CD4-positive, alpha-beta memory T cell (primary cell): ENCODE data around the gene BTG1. TPM values are rescaled to one million over a fixed set of nuclear protein-coding genes. Genes with fewer than 3 reads are reported as not detected.
A peak's percentile ranks its signal among the peaks of the same experiment; 100 is the strongest.
"Not testable (repeated sequence)": the region's sequence is repeated elsewhere in the genome, so short reads cannot be mapped to it uniquely, and the experiment has no call there.

Experiments used
- CTCF ChIA-PET: fragments of 350-600 bp; sonication (Branson Sonifier 250); formaldehyde crosslinking; loops from one replicate; lab custom pipeline; 2021; ENCODE audit warnings: inconsistent platforms; ENCODE audit not compliant: partially characterized antibody; lab: Charles Lee
- POLR2A ChIA-PET: fragments of 350-600 bp; sonication (Branson Sonifier 250); formaldehyde crosslinking; loops from one replicate; lab custom pipeline; 2021; ENCODE audit not compliant: partially characterized antibody; lab: Charles Lee
- DNase-seq, 5 donors: peaks; one replicate each; pipeline versions ENCODE4 v3.0.0 to v3.0.0-alpha.2; 2020 to 2022; ENCODE audit warnings: mixed read lengths in 1 of 5
- H3K27ac ChIP-seq: one replicate; pipeline ENCODE4 v1.7.0; 2013; ENCODE audit warnings: low read depth, low read length
- H3K27me3 ChIP-seq: 2 replicates; pipeline ENCODE4 v1.7.0; 2013; ENCODE audit warnings: mild to moderate bottlenecking, low read length, moderate library complexity; ENCODE audit not compliant: insufficient read depth
- H3K36me3 ChIP-seq: 2 replicates; pipeline ENCODE4 v1.7.0; 2013; ENCODE audit warnings: mild to moderate bottlenecking, low read length, moderate library complexity; ENCODE audit not compliant: insufficient read depth
- H3K4me1 ChIP-seq: 2 replicates; pipeline ENCODE4 v1.7.0; 2013; ENCODE audit warnings: mild to moderate bottlenecking, low read length, moderate library complexity; ENCODE audit not compliant: insufficient read depth
- H3K4me3 ChIP-seq, 2 donors: one replicate each; pipeline ENCODE4 v1.7.0; 2013; ENCODE audit warnings: low read length in 2 of 2, mild to moderate bottlenecking in 1 of 2
- H3K9me3 ChIP-seq, 2 donors: one replicate each; pipeline ENCODE4 v1.7.0; 2013; ENCODE audit warnings: low read length in 2 of 2, control low read depth in 1 of 2; ENCODE audit not compliant: control insufficient read depth in 1 of 2
- H3K27ac Mint-ChIP-seq, 7 donors: one replicate each; pipeline ENCODE4 v1.8.0; 2020 to 2021; ENCODE audit warnings: mixed read lengths in 7 of 7, mild to moderate bottlenecking in 6 of 7, inconsistent platforms in 3 of 7, moderate library complexity in 3 of 7
- H3K27me3 Mint-ChIP-seq, 2 donors: one replicate each; pipeline ENCODE4 v1.8.0; 2020 to 2021; ENCODE audit warnings: mixed read lengths in 2 of 2
- H3K36me3 Mint-ChIP-seq, 2 donors: one replicate each; pipeline ENCODE4 v1.8.0; 2020 to 2021; ENCODE audit warnings: mixed read lengths in 2 of 2, inconsistent platforms in 1 of 2, mild to moderate bottlenecking in 1 of 2
- H3K4me1 Mint-ChIP-seq, 4 donors: one replicate each; pipeline ENCODE4 v1.8.0; 2020 to 2021; ENCODE audit warnings: mixed read lengths in 4 of 4, mild to moderate bottlenecking in 1 of 4
- H3K4me3 Mint-ChIP-seq, 8 donors: one replicate each; pipeline ENCODE4 v1.8.0; 2020 to 2021; ENCODE audit warnings: mixed read lengths in 8 of 8, mild to moderate bottlenecking in 7 of 8, moderate library complexity in 6 of 8, inconsistent platforms in 3 of 8
- H3K9me3 Mint-ChIP-seq, 8 donors: one replicate each; pipeline ENCODE4 v1.8.0; 2020 to 2021; ENCODE audit warnings: mixed read lengths in 8 of 8, mild to moderate bottlenecking in 5 of 8, inconsistent platforms in 3 of 8, moderate library complexity in 1 of 8
- intact Hi-C: fragments of 100-400 bp; cut with micrococcal nuclease; formaldehyde crosslinking; loops from one replicate; pipeline ENCODE4 v1.15.1; 2023
- polyA plus RNA-seq, 2 donors: library from polyadenylated mRNA; unstranded; fragments of 300-500 nt; fragmentation: Illumina TruSeq; gene quantifications; one replicate each; pipeline ENCODE4 v1.2.3, GENCODE V29; 2021
- total RNA-seq, 2 experiments: library from RNA; stranded (reverse); gene quantifications; one replicate each; pipeline ENCODE4 v1.2.3, GENCODE V29; 2021

Gene BTG1
- total and polyA plus RNA-seq, 4 experiments from 2014 or later: 339 to 765 (median 450) TPM

DNA sequence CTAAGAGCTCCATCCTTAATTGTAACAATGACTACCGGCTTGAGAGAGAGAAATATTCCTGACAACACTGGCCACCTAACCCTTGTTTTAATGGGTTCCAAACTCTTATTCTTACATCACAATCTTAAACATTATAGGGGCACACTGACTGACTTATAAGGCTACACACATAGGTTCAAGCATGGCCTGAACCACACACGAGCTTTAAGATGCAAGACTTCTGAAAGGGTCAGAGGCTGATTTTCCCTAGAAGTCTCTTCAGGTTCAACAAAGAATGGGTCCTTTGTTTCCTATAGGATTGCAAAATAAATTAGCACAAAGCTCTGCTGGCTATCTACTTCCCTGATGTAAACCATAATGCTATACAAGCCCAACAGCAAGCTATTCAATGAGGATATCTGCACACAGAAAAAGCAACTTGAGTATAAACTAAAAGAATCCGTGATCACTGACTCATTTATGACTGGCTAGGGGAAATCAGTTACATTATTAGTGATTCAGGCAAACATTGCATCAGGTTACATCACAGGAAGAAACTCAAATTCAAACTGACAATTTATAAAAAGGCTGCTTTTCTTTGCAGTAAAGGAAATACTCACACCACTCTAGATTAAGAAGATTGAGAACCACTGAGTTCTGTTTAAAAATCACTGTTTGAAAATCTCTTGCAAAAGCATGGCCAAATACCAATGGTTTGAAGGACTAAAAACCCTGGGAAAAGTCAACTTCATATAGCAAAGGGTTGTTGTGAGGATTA, 8.5 kb downstream of the BTG1 start:
- peak overlapping the region; percentile 86 for H3K27ac ChIP-seq
- H3K36me3 ChIP-seq: peaks cover 7% of the 10 kb centered on the region
- ChIA-PET POLR2A (interaction anchor here (0.6 to 12.1 kb wide), 60 partner anchors 7 to 574 kb away, joined by 3 to 441 read pairs (median 5); partner anchors contain the start of gene BTG1), CTCF (interaction anchor here (0.6 to 9.6 kb wide), 12 partner anchors 7 to 433 kb away, joined by 3 to 59 read pairs (median 6); partner anchors contain the start of gene BTG1)
- H3K9me3 ChIP-seq: no peaks in the 10 kb centered on the region
- intact Hi-C loops: loop anchor here (1.0 kb wide), 1 partner anchor 103 kb away; no protein-coding TSS in a partner anchor
- no peak for DNase-seq
- H3K4me1 ChIP-seq: peaks cover 52% of the 10 kb centered on the region
- Mint-ChIP-seq H3K9me3 (peaks cover 0 to 4% (median 0%) of the 10 kb centered on the region in 8 donors), H3K4me1 (peaks cover 43 to 59% (median 49%) of the 10 kb centered on the region in 4 donors), H3K27me3 (no peaks in the 10 kb centered on the region), H3K27ac (peak overlapping the region; percentile 83 to 100 (median 99)), H3K4me3 (peak overlapping the region; percentile 87 to 100 (median 100)), H3K36me3 (peaks cover 42 to 87% of the 10 kb centered on the region in 2 donors)
- peak overlapping the region; percentile 83 to 89 for H3K4me3 ChIP-seq
- no peaks in the 10 kb centered on the region for H3K27me3 ChIP-seq

DNA sequence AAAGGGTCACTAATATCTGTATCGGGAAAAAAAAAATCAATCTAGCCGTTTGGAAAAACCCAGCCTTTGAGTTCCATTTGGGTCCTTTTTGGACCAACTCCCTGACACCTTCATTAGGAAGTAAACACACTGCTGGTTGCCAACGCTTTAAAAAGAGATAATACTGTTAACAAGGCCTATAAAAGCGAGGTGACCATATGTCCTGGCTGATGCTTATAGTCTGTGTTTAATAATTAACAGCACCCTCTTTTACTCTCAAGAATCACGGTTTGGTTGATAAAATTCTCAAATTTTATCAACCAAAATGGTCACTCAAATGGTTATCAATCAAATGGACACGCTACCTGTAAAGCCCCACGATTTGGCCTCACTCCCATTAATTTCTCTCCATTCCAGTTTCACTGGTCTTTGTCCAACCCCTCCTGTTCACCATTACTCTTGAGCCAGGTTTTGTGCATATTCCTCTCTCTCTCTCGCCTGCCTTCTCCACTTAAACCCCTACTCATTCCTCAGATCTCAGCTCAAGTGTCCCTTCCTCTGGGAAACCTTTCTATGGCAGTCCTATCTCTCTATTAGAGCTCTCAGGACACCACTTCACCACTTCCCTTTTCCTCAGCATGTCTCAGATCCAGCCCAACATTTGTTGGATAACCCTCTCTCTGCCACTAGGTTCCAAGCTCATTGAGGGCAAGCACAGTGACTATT, 9.5 kb downstream of the BTG1 start:
- Histone ChIP-seq H3K4me1 (peaks cover 62% of the 10 kb centered on the region), H3K27ac (peak overlapping the region; percentile 86), H3K9me3 (no peaks in the 10 kb centered on the region), H3K4me3 (peak overlapping the region; percentile 83 to 89), H3K36me3 (peaks cover 2% of the 10 kb centered on the region), H3K27me3 (no peaks in the 10 kb centered on the region)
- peaks cover 0 to 4% (median 0%) of the 10 kb centered on the region in 8 donors for H3K9me3 Mint-ChIP-seq
- H3K36me3 Mint-ChIP-seq: peaks cover 33 to 86% of the 10 kb centered on the region in 2 donors
- ChIA-PET CTCF (interaction anchor here (1.0 to 9.6 kb wide), 12 partner anchors 8 to 325 kb away, joined by 3 to 59 read pairs (median 6); partner anchors contain the start of gene BTG1), POLR2A (interaction anchor here (0.7 to 12.1 kb wide), 45 partner anchors 8 to 573 kb away, joined by 3 to 441 read pairs (median 5); partner anchors contain the start of gene BTG1)
- peak overlapping the region; percentile 87 to 100 (median 100) for H3K4me3 Mint-ChIP-seq
- no peaks in the 10 kb centered on the region for H3K27me3 Mint-ChIP-seq
- no peak for DNase-seq
- peak overlapping the region; percentile 83 to 100 (median 99) for H3K27ac Mint-ChIP-seq
- intact Hi-C loops: no loop called here
- peaks cover 51 to 69% (median 58%) of the 10 kb centered on the region in 4 donors for H3K4me1 Mint-ChIP-seq

GRCh38 chr12:92135541-92135940, 10.1 kb downstream of the BTG1 start:
- H3K27me3 Mint-ChIP-seq, H3K9me3 ChIP-seq, H3K9me3 Mint-ChIP-seq, H3K36me3 ChIP-seq, H3K27me3 ChIP-seq, DNase-seq: not testable (repeated sequence)
- Histone ChIP-seq H3K4me1 (peaks cover 68% of the 10 kb centered on the region), H3K4me3 (peak overlapping the region in 1 of 2 donors; percentile 83), H3K27ac (peak overlapping the region; percentile 86)
- peaks cover 26 to 83% of the 10 kb centered on the region in 2 donors for H3K36me3 Mint-ChIP-seq
- peak overlapping the region; percentile 87 to 100 (median 100) for H3K4me3 Mint-ChIP-seq
- peaks cover 55 to 73% (median 64%) of the 10 kb centered on the region in 4 donors for H3K4me1 Mint-ChIP-seq
- ChIA-PET POLR2A (interaction anchor here (0.7 to 12.1 kb wide), 21 partner anchors 9 to 573 kb away, joined by 3 to 441 read pairs (median 7); partner anchors contain the start of gene BTG1), CTCF (interaction anchor here (1.0 to 9.6 kb wide), 8 partner anchors 9 to 324 kb away, joined by 3 to 59 read pairs (median 16); partner anchors contain the start of gene BTG1)
- H3K27ac Mint-ChIP-seq: peak overlapping the region; percentile 78 to 100 (median 95)
- intact Hi-C loops: loop anchor here (2.0 kb wide), 1 partner anchor 15 kb away; no protein-coding TSS in a partner anchor

DNA sequence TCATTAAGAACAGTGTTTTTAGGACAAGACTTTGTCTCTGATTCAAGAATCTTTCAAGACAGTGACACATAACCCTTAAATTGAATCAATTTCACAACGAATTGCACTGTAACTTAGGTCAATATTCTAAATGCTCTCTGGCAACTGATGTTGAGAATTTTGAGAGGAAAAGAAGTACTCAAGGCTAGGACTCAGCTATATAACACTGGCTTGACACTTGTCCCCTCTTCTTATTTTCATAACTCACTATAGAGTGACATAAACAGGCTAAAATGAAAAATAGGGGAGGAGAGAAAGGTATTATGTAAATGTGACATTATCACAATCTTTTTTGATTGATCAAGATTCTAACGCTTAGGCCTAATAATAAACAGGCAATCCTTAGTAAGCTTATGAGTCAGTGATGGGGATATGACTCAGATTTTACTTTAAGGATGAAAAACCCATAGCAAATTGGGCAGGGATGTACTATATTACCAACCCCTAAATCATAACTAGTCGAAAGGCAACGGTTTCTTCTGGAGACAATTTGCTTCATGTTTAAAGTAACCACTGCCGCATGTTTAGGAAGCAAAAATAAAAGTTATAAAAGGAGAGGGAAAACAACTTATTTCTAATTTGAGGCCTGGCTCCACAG, 10.9 kb downstream of the BTG1 start:
- Mint-ChIP-seq H3K4me3 (peak overlapping the region; percentile 84 to 100 (median 95)), H3K27ac (peak overlapping the region; percentile 78 to 99 (median 91)), H3K9me3 (peaks cover 0 to 4% (median 0%) of the 10 kb centered on the region in 8 donors), H3K27me3 (no peaks in the 10 kb centered on the region), H3K4me1 (peaks cover 58 to 79% (median 69%) of the 10 kb centered on the region in 4 donors), H3K36me3 (peaks cover 20 to 78% of the 10 kb centered on the region in 2 donors)
- peak overlapping the region; percentile 51 for H3K27ac ChIP-seq
- H3K27me3 ChIP-seq: no peaks in the 10 kb centered on the region
- no peak for DNase-seq
- no peaks in the 10 kb centered on the region for H3K9me3 ChIP-seq
- ChIA-PET POLR2A (interaction anchor here (0.6 to 12.1 kb wide), 33 partner anchors 9 to 459 kb away, joined by 3 to 441 read pairs (median 4); partner anchors contain the start of gene BTG1), CTCF (interaction anchor here (1.7 to 9.6 kb wide), 7 partner anchors 9 to 324 kb away, joined by 5 to 59 read pairs (median 22); partner anchors contain the start of gene BTG1)
- peaks cover 76% of the 10 kb centered on the region for H3K4me1 ChIP-seq
- no peaks in the 10 kb centered on the region for H3K36me3 ChIP-seq
- intact Hi-C loops: loop anchor here (2.0 kb wide), 1 partner anchor 14 kb away; no protein-coding TSS in a partner anchor
- peak overlapping the region; percentile 23 to 34 for H3K4me3 ChIP-seq

GRCh38 chr12:92133795-92134637, 11.6 kb downstream of the BTG1 start:
- H3K27ac Mint-ChIP-seq: peak overlapping the region; percentile 78 to 99 (median 91)
- peaks cover 80% of the 10 kb centered on the region for H3K4me1 ChIP-seq

More at GRCh38 chr12:92133795-92134637, 11.6 kb downstream of the BTG1 start:
- Histone ChIP-seq H3K27ac (peak overlapping the region; percentile 51), H3K36me3 (no peaks in the 10 kb centered on the region), H3K27me3 (no peaks in the 10 kb centered on the region), H3K9me3 (no peaks in the 10 kb centered on the region), H3K4me3 (peak overlapping the region; percentile 23 to 34)
- POLR2A ChIA-PET: interaction anchor here (0.6 to 12.1 kb wide), 34 partner anchors 9 to 460 kb away, joined by 3 to 441 read pairs (median 5); partner anchors contain the start of gene BTG1
- Mint-ChIP-seq H3K27me3 (no peaks in the 10 kb centered on the region), H3K36me3 (peaks cover 22 to 75% of the 10 kb centered on the region in 2 donors), H3K9me3 (peaks cover 0 to 7% (median 0%) of the 10 kb centered on the region in 8 donors), H3K4me1 (peaks cover 62 to 86% (median 74%) of the 10 kb centered on the region in 4 donors), H3K4me3 (peak overlapping the region; percentile 84 to 100 (median 95))
- CTCF ChIA-PET: interaction anchor here (0.5 to 9.6 kb wide), 9 partner anchors 9 to 323 kb away, joined by 3 to 59 read pairs (median 6); partner anchors contain the start of gene BTG1
- no peak for DNase-seq
- intact Hi-C loops: loop anchor here (1.0 to 2.0 kb wide), 2 partner anchors 7 to 13 kb away; no protein-coding TSS in a partner anchor
